Liver (tissue), 3 donors: ENCODE measurements around the gene DTWD2.

Experiments used
- GABPA ChIP-seq, 2 donors: IDR thresholded peaks in 1 of 2; conservative IDR thresholded peaks in 1 of 2; 2 replicates each; pipeline ENCODE4 v1.6.1; 2016; ENCODE audit warnings: antibody characterized with exemption in 2 of 2, mild to moderate bottlenecking in 1 of 2, moderate library complexity in 1 of 2
- HNF4A ChIP-seq, 2 donors: conservative IDR thresholded peaks; 2 replicates each; pipeline ENCODE4 v1.6.1; 2016; ENCODE audit warnings: antibody characterized with exemption in 2 of 2, mild to moderate bottlenecking in 2 of 2
- HNF4G ChIP-seq: IDR thresholded peaks from 2 replicates; pipeline ENCODE4 v1.6.1; 2016; ENCODE audit warnings: antibody characterized with exemption
- JUND ChIP-seq, 2 donors: IDR thresholded peaks; 2 replicates each; pipeline ENCODE4 v1.6.1; 2016; ENCODE audit warnings: antibody characterized with exemption in 2 of 2
- NR2F2 ChIP-seq: IDR thresholded peaks from 2 replicates; pipeline ENCODE4 v1.6.1; 2016; ENCODE audit warnings: antibody characterized with exemption
- RXRA ChIP-seq, 2 donors: IDR thresholded peaks; 2 replicates each; pipeline ENCODE4 v1.6.1; 2017 to 2018; ENCODE audit warnings: antibody characterized with exemption in 2 of 2, mild to moderate bottlenecking in 1 of 2
- TAF1 ChIP-seq: conservative IDR thresholded peaks from 2 replicates; pipeline ENCODE4 v1.6.1; 2016; ENCODE audit warnings: antibody characterized with exemption, mild to moderate bottlenecking
- TF ChIP-seq, protein P1 (sequence below): fragments of 150-350 bp; IDR thresholded peaks from 2 replicates; pipeline ENCODE4 v1.5.1; 2017; ENCODE audit warnings: improper control_type of control experiment, low read depth, low read length; ENCODE audit not compliant: missing input control
- TF ChIP-seq, protein P2 (sequence below): IDR thresholded peaks from 2 replicates; pipeline ENCODE4 v1.6.1; 2016; ENCODE audit warnings: antibody characterized with exemption
- TF ChIP-seq, protein P3 (sequence below): IDR thresholded peaks from 2 replicates; pipeline ENCODE4 v1.6.1; 2016; ENCODE audit warnings: antibody characterized with exemption
- TF ChIP-seq, protein P4 (sequence below): IDR thresholded peaks from 2 replicates; pipeline ENCODE4 v1.6.1; 2016; ENCODE audit warnings: antibody characterized with exemption, mild to moderate bottlenecking
- donor health status: healthy.
- donor health status: healthy.

DNA sequence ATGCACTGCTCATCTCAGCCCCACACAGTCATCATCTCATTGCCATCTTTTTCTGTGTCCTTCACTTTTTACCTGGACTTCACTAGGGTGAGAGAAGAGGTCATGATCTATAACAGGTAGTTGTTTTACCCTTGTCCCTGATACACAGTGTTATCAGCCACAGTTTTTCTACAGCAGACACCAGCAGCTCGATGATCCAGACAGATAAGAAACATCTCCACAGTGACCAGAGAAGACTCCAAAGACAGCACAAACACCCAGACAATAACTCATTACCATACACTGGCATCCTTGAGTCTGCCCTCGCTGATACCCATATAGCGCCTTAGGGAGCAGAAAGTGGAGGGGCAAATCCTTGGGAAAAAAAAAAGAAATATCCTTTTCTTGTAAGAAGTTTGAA, 194.1 kb downstream of the DTWD2 start:
- TF ChIP-seq JUND (IDR thresholded peaks at IDR 0.05), result no peak
- TF ChIP-seq, protein P1, sequence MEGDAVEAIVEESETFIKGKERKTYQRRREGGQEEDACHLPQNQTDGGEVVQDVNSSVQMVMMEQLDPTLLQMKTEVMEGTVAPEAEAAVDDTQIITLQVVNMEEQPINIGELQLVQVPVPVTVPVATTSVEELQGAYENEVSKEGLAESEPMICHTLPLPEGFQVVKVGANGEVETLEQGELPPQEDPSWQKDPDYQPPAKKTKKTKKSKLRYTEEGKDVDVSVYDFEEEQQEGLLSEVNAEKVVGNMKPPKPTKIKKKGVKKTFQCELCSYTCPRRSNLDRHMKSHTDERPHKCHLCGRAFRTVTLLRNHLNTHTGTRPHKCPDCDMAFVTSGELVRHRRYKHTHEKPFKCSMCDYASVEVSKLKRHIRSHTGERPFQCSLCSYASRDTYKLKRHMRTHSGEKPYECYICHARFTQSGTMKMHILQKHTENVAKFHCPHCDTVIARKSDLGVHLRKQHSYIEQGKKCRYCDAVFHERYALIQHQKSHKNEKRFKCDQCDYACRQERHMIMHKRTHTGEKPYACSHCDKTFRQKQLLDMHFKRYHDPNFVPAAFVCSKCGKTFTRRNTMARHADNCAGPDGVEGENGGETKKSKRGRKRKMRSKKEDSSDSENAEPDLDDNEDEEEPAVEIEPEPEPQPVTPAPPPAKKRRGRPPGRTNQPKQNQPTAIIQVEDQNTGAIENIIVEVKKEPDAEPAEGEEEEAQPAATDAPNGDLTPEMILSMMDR, result no peak
- TF ChIP-seq, protein P2, sequence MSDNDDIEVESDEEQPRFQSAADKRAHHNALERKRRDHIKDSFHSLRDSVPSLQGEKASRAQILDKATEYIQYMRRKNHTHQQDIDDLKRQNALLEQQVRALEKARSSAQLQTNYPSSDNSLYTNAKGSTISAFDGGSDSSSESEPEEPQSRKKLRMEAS, result no peak
- TF ChIP-seq, protein P3, sequence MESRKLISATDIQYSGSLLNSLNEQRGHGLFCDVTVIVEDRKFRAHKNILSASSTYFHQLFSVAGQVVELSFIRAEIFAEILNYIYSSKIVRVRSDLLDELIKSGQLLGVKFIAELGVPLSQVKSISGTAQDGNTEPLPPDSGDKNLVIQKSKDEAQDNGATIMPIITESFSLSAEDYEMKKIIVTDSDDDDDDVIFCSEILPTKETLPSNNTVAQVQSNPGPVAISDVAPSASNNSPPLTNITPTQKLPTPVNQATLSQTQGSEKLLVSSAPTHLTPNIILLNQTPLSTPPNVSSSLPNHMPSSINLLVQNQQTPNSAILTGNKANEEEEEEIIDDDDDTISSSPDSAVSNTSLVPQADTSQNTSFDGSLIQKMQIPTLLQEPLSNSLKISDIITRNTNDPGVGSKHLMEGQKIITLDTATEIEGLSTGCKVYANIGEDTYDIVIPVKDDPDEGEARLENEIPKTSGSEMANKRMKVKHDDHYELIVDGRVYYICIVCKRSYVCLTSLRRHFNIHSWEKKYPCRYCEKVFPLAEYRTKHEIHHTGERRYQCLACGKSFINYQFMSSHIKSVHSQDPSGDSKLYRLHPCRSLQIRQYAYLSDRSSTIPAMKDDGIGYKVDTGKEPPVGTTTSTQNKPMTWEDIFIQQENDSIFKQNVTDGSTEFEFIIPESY, result no peak
- no peak for TF ChIP-seq HNF4G
- TF ChIP-seq RXRA (IDR thresholded peaks at IDR 0.05), result no peak
- no peak for TF ChIP-seq TAF1
- TF ChIP-seq, protein P4, sequence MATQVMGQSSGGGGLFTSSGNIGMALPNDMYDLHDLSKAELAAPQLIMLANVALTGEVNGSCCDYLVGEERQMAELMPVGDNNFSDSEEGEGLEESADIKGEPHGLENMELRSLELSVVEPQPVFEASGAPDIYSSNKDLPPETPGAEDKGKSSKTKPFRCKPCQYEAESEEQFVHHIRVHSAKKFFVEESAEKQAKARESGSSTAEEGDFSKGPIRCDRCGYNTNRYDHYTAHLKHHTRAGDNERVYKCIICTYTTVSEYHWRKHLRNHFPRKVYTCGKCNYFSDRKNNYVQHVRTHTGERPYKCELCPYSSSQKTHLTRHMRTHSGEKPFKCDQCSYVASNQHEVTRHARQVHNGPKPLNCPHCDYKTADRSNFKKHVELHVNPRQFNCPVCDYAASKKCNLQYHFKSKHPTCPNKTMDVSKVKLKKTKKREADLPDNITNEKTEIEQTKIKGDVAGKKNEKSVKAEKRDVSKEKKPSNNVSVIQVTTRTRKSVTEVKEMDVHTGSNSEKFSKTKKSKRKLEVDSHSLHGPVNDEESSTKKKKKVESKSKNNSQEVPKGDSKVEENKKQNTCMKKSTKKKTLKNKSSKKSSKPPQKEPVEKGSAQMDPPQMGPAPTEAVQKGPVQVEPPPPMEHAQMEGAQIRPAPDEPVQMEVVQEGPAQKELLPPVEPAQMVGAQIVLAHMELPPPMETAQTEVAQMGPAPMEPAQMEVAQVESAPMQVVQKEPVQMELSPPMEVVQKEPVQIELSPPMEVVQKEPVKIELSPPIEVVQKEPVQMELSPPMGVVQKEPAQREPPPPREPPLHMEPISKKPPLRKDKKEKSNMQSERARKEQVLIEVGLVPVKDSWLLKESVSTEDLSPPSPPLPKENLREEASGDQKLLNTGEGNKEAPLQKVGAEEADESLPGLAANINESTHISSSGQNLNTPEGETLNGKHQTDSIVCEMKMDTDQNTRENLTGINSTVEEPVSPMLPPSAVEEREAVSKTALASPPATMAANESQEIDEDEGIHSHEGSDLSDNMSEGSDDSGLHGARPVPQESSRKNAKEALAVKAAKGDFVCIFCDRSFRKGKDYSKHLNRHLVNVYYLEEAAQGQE, result no peak
- no peak for TF ChIP-seq GABPA (IDR thresholded peaks at IDR 0.05 in 1 of 2, conservative IDR thresholded peaks at IDR 0.05 in 1 of 2)
- TF ChIP-seq HNF4A (conservative IDR thresholded peaks at IDR 0.05), result no peak
- no peak for TF ChIP-seq NR2F2
